Aorta (tissue), 5 donors: ENCODE measurements around the gene LRP5. TPM values are rescaled to one million over a fixed set of nuclear protein-coding genes. Genes with fewer than 3 reads are reported as not detected.

Source experiments
- ATAC-seq: fragments of 200-7000 bp; cut with Tn5 transposase; one replicate; pipeline ENCODE4 v1.9.1; 2022; ENCODE audit warnings: moderate library complexity; ENCODE audit not compliant: low FRiP score
- DNase-seq, 2 donors: peaks; one replicate each; pipeline ENCODE4 v3.0.0-alpha.2; 2020
- H3K27ac ChIP-seq, 2 donors: one replicate each; pipeline ENCODE4 v1.5.1; 2013; ENCODE audit warnings: low read length in 2 of 2, mild to moderate bottlenecking in 2 of 2, moderate library complexity in 2 of 2, control low read depth in 1 of 2, inconsistent platforms in 1 of 2, low read depth in 1 of 2
- H3K27me3 ChIP-seq, 2 donors: one replicate each; pipeline ENCODE4 v1.6.1; 2013; ENCODE audit warnings: control low read depth in 1 of 2, low read length in 1 of 2, mild to moderate bottlenecking in 1 of 2, moderate library complexity in 1 of 2; ENCODE audit not compliant: insufficient read depth in 2 of 2, control insufficient read depth in 1 of 2
- H3K36me3 ChIP-seq, 2 donors: one replicate each; pipeline ENCODE4 v1.6.1; 2013; ENCODE audit warnings: control low read depth in 1 of 2, low read length in 1 of 2, mild to moderate bottlenecking in 1 of 2; ENCODE audit not compliant: insufficient read depth in 2 of 2, control insufficient read depth in 1 of 2
- H3K4me1 ChIP-seq, 2 donors: one replicate each; pipeline ENCODE4 v1.6.1; 2013; ENCODE audit warnings: low read length in 2 of 2, control low read depth in 1 of 2, mild to moderate bottlenecking in 1 of 2, moderate library complexity in 1 of 2; ENCODE audit not compliant: insufficient read depth in 2 of 2, control insufficient read depth in 1 of 2
- H3K4me3 ChIP-seq, 2 donors: one replicate each; pipeline ENCODE4 v1.5.1; 2013; ENCODE audit warnings: low read length in 2 of 2, control low read depth in 1 of 2, mild to moderate bottlenecking in 1 of 2
- H3K9me3 ChIP-seq: one replicate; pipeline ENCODE4 v1.6.1; 2013; ENCODE audit warnings: mild to moderate bottlenecking, low read length; ENCODE audit not compliant: control insufficient read depth
- WGBS, 2 donors: extraction: QIAGEN DNeasy Blood & Tissue Kit; methylation state at CpG; one replicate each; pipeline ENCODE4 v1.1.7; 2013; 5-methylcytosine and 5-hydroxymethylcytosine counted together
- intact Hi-C, 2 donors: fragments of 100-400 bp; cut with DNase I; formaldehyde crosslinking; loops; one replicate each; pipeline versions ENCODE4 v1.14.2 to v1.15.0; 2022
- polyA plus RNA-seq, 2 donors: library from polyadenylated mRNA; stranded (reverse); fragments of 200-250 nt; gene quantifications; one replicate each; pipeline ENCODE4 v1.2.3, GENCODE V29; 2013
- total RNA-seq, 2 donors: library from RNA; stranded (reverse); fragmentation: NEBNext Ultra II Directional; extraction: Animal tissue kit (Norgen Biotek cat#: 25700); gene quantifications; one replicate each; pipeline ENCODE4 v1.2.1, GENCODE V29; 2021
- donor health status: healthy with polysubstance abuse.
- donor health status: Bipolar disorder and iron deficiency.
- donor health status: DM: no; HTN: no; CAD: no.
- donor health status: DM: no; HTN: no; CAD: no.
- donor health status: DM: yes; HTN: yes; CAD: no.

Gene LRP5
- total and polyA plus RNA-seq, 4 donors = 23.9 to 103 (median 69.5) TPM

DNA sequence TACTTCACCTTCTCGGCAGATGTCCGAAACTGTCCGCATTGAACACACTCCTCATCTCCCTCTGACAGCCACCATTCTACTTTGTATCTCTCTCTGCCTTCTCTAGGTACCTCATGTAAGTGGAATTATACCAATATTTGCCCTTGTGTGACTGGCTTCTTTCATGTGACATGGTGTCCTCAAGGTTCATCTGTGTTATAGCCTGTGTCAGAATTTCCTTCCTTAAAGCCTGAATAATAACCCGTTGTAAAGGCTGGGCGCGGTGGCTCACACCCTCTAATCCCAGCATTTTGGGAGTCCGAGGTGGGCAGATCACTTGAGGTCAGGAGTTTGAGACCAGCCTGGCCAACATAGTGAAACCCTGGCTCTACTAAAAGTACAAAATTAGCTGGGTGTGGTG lies 107.8 kb downstream of the LRP5 start:
- Histone ChIP-seq H3K27ac (no peak overlapping the region), H3K36me3 (peaks cover 0 to 2% of the 10 kb centered on the region in 2 donors), H3K9me3 (no peaks in the 10 kb centered on the region), H3K27me3 (no peaks in the 10 kb centered on the region), H3K4me1 (no peaks in the 10 kb centered on the region), H3K4me3 (no peak overlapping the region)
- no peak for ATAC-seq
- WGBS, 2 donors = 98 to 100% methylated on average over 7 of the region's 7 CpGs
- intact Hi-C loops = no loop called here
- DNase-seq = no peak

DNA sequence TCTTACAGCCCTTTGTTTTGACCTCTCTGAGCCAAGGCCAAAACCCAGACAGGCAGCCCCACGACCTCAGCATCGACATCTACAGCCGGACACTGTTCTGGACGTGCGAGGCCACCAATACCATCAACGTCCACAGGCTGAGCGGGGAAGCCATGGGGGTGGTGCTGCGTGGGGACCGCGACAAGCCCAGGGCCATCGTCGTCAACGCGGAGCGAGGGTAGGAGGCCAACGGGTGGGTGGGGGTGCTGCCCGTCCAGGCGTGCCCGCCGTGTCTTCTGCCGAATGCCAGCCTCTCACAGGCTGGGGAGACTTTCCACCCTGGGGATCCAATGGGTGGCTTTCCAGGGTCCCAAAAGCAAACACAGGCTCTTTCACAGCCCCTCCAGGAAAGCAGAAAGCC lies 111.1 kb downstream of the LRP5 start:
- DNase-seq = no peak
- no peak overlapping the region for H3K4me3 ChIP-seq
- H3K9me3 ChIP-seq = no peaks in the 10 kb centered on the region
- intact Hi-C loops = no loop called here
- no peaks in the 10 kb centered on the region for H3K27me3 ChIP-seq
- no peaks in the 10 kb centered on the region for H3K4me1 ChIP-seq
- 94 to 95% methylated on average over 19 to 21 of the region's 21 CpGs for WGBS, 2 donors
- ATAC-seq = no peak
- H3K27ac ChIP-seq = no peak overlapping the region
- peaks cover 0 to 7% of the 10 kb centered on the region in 2 donors for H3K36me3 ChIP-seq

DNA sequence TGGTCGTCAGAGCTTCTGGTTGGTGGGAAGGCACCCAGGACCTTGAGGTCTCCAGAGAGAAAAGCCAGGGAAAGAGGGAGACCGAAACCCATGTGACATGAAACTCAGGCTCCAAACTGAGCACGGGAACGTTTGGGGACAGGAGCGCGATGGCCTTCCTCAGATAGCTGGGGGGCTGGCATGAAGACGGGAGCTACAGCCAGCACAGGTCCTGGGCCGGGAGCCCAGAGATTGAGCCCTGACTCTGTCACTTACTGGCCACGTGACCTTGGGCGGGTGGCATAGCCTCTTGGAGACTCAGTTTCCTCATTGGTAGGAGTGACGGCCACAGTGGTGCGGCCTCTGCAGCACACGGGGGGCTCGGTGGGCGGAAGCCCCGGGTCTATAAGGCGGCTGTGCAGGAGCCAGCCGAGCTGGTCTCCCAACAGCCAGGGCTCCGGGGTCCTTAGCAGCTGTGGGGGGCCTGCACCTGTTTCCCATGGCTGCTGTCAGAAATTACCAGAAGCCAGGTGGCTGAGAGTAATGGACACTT lies 111.8 kb downstream of the LRP5 start:
- Histone ChIP-seq H3K4me3 (no peak overlapping the region), H3K27me3 (no peaks in the 10 kb centered on the region), H3K9me3 (peaks cover 2% of the 10 kb centered on the region), H3K27ac (no peak overlapping the region), H3K36me3 (peaks cover 0 to 7% of the 10 kb centered on the region in 2 donors), H3K4me1 (no peaks in the 10 kb centered on the region)
- WGBS, 2 donors = 87 to 92% methylated on average over 19 of the region's 19 CpGs
- ATAC-seq = no peak
- no peak for DNase-seq
- intact Hi-C loops = no loop called here

DNA sequence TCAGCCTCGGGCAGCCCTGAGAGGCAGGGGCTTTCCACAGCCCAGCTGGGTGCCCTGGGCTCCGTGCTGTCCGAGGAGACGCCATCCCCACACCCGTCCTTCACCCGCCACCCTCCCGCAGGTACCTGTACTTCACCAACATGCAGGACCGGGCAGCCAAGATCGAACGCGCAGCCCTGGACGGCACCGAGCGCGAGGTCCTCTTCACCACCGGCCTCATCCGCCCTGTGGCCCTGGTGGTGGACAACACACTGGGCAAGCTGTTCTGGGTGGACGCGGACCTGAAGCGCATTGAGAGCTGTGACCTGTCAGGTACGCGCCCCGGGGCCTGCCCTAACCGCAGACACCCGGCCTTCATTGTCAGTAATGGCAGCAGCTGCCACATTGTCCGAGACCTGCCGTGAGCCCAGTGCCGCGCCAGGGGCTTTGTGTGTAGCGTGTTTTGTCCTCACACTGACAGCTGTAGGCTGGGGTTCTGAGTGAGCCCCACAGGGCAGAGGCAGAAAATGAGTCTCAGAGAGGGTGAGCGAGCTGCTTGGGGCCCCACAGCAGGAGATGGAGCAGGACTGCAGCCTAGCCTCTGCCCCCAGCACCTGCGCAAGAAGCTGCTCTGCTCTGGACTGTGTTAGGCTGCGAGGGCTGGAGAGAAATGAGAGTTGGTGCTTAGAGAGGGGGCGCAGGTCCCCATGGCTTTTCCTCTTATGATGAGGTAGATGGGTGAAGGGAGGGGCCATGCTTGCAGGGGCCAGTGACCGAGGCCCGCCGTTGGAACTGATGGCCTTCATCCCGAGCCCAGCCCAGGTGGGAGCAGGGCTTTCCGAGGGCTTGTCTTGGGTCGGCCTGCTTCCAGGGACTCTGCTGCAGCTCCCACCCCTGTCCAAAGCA lies 112.8 kb downstream of the LRP5 start:
- H3K36me3 ChIP-seq = peaks cover 0 to 12% of the 10 kb centered on the region in 2 donors
- peak in 1 of 2 donors; percentile 75 for DNase-seq
- H3K27me3 ChIP-seq = no peaks in the 10 kb centered on the region
- H3K27ac ChIP-seq = no peak overlapping the region
- intact Hi-C loops = no loop called here
- H3K4me1 ChIP-seq = no peaks in the 10 kb centered on the region
- ATAC-seq = peak; percentile 29
- WGBS, 2 donors = 93 to 95% methylated on average over 40 of the region's 40 CpGs
- H3K4me3 ChIP-seq = no peak overlapping the region
- H3K9me3 ChIP-seq = peaks cover 5% of the 10 kb centered on the region

DNA sequence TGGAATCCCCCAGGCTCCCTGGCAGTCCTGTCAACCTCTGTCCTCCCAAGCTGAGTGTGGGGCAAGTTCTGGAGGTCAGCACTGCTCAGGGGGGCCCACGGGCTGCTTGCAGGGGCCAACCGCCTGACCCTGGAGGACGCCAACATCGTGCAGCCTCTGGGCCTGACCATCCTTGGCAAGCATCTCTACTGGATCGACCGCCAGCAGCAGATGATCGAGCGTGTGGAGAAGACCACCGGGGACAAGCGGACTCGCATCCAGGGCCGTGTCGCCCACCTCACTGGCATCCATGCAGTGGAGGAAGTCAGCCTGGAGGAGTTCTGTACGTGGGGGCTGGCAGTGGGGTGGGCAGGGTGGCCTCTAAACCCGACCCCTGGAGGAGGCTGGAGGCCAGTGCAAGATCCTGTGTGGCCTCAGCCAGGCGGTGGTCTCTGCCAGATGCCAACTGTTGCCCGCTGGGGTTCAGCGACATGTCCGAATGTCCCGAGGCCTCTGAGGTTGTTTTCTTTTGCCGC lies 113.5 kb downstream of the LRP5 start:
- WGBS, 2 donors = 92 to 94% methylated on average over 21 of the region's 21 CpGs
- ATAC-seq (no peak), DNase-seq (peak in 1 of 2 donors; percentile 58)
- peaks cover 0 to 13% of the 10 kb centered on the region in 2 donors for H3K36me3 ChIP-seq
- peaks cover 5% of the 10 kb centered on the region for H3K9me3 ChIP-seq
- H3K4me1 ChIP-seq = no peaks in the 10 kb centered on the region
- intact Hi-C loops = no loop called here
- H3K4me3 ChIP-seq = no peak overlapping the region
- H3K27ac ChIP-seq = no peak overlapping the region
- no peaks in the 10 kb centered on the region for H3K27me3 ChIP-seq

DNA sequence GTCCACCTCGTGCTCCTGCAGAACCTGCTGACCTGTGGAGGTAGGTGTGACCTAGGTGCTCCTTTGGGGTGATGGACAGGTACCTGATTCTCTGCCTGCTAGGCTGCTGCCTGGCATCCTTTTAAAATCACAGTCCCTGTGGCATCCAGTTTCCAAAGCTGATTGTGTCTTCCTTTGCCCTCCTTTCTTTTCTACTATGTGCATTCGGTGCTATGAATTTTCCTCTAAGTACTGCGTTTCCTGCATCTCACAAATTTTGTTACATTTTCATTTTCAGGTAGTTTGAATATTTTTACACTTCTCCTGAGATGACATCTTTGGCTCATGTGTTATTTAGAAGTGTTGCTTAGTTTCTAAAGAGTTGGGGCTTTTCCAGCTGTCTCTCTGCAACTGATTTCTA lies 117.3 kb downstream of the LRP5 start:
- H3K36me3 ChIP-seq = peaks cover 0 to 13% of the 10 kb centered on the region in 2 donors

DNA sequence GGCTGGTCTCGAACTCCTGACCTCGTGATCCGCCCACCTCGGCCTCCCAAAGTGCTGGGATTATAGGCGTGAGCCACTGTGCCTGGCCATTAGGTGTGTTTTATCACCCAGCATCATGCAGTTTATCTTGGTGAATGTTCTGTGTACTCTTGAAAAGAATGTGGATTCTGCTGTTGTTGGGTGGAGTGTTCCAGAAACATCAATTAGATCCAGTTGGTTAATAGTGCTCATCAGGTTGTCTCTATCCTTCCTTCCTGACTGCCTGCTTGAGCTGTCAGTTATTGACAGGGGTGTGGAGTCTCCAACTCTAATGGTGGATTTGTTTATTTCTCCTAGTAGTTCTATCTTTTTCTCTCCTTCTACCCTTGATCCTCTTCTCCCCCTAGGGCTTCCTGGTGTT lies 118.0 kb downstream of the LRP5 start:
- H3K9me3 ChIP-seq = peaks cover 5% of the 10 kb centered on the region
- 96 to 98% methylated on average over 4 to 5 of the region's 5 CpGs for WGBS, 2 donors
- no peak for ATAC-seq

More for the DNA sequence above, 117.3 kb downstream of the LRP5 start:
- 95 to 97% methylated on average over 3 of the region's 3 CpGs for WGBS, 2 donors
- H3K9me3 ChIP-seq = peaks cover 5% of the 10 kb centered on the region
- ATAC-seq = no peak
- no peaks in the 10 kb centered on the region for H3K4me1 ChIP-seq
- H3K27ac ChIP-seq = no peak overlapping the region
- intact Hi-C loops = no loop called here
- H3K4me3 ChIP-seq = no peak overlapping the region
- no peak for DNase-seq
- no peaks in the 10 kb centered on the region for H3K27me3 ChIP-seq

DNA sequence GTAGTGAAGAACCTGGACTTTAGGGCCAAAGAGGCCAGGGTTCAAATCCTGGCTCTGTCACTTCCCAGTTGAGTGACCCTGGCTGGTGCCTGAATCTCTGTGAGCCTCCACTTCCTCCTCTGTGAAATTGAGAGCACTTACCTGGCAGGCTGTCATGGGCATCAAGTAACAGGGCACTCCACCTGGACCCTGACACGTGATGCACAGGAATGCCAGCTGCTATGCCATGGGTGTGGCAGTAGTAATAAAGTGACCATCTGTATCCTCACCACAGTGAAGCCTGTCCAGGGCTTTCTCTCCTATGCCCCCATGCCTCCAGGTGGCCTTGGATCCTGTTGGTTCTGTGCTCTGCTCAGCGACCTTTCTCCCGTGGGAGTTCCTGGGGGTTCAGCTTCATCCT lies 118.4 kb downstream of the LRP5 start:
- Histone ChIP-seq H3K36me3 (peaks cover 0 to 9% of the 10 kb centered on the region in 2 donors), H3K4me3 (no peak overlapping the region), H3K27me3 (no peaks in the 10 kb centered on the region), H3K4me1 (no peaks in the 10 kb centered on the region), H3K27ac (no peak overlapping the region), H3K9me3 (peaks cover 5% of the 10 kb centered on the region)
- DNase-seq (no peak), ATAC-seq (no peak)
- 88 to 93% methylated on average over 3 of the region's 3 CpGs for WGBS, 2 donors
- intact Hi-C loops = no loop called here

More for the DNA sequence above, 118.0 kb downstream of the LRP5 start:
- intact Hi-C loops = no loop called here
- no peak for DNase-seq
- no peak overlapping the region for H3K4me3 ChIP-seq
- H3K27ac ChIP-seq = no peak overlapping the region
- H3K27me3 ChIP-seq = no peaks in the 10 kb centered on the region
- no peaks in the 10 kb centered on the region for H3K4me1 ChIP-seq
- H3K36me3 ChIP-seq = peaks cover 0 to 11% of the 10 kb centered on the region in 2 donors
